Activated T-cell treated with anti-CD3 and anti-CD28 coated beads for 48 hours (primary cell): Measurements from ENCODE around the gene MINK1.
A peak's percentile ranks its signal among the peaks of the same experiment; 100 is the strongest.

ENCODE experiments used
- DNase-seq: peaks from one replicate; pipeline ENCODE4 v3.0.0-alpha.2; 2020; ENCODE audit warnings: low read depth

The MINK1 gene

DNA sequence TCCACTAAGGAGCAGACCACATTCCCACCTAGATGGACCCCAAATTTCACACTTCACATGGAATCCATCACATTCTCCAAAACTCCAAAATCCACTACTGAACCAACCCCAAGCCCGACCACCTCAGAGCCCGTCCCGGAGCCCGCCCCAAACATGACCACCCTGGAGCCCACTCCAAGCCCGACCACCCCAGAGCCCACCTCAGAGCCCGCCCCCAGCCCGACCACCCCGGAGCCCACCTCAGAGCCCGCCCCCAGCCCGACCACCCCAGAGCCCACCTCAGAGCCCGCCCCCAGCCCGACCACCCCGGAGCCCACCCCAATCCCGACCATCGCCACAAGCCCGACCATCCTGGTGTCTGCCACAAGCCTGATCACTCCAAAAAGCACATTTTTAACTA, 100.5 kb downstream of the MINK1 start:
- DNase-seq, result no peak

DNA sequence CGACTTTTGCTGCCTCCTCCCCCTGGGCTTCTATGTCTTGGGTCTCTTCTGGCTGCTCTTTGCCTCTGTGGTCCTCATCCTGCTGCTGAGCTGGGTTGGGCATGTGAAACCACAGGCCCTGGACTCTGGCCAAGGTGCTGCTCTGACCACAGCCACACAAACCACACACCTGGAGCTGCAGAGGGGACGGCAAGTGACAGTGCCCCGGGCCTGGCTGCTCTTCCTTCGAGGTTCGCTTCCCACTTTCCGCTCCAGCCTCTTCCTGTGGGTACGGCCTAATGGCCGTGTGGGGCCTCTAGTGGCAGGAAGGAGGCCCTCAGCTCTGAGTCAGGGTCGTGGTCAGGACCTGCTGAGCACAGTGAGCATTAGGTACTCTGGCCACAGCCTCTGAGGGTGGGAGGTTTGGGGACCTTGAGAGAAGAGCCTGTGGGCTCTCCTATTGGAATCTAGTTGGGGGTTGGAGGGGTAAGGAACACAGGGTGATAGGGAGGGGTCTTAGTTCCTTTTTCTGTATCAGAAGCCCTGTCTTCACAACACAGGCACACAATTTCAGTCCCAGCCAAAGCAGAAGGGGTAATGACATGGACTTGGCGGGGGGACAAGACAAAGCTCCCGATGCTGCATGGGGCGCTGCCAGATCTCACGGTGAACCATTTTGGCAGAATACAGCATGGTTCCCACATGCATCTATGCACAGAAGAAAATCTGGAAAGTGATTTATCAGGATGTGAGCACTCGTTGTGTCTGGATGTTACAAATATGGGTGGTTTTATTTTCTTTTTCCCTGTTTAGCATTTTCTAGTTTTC, 101.2 kb downstream of the MINK1 start:
- DNase-seq, result no peak

DNA sequence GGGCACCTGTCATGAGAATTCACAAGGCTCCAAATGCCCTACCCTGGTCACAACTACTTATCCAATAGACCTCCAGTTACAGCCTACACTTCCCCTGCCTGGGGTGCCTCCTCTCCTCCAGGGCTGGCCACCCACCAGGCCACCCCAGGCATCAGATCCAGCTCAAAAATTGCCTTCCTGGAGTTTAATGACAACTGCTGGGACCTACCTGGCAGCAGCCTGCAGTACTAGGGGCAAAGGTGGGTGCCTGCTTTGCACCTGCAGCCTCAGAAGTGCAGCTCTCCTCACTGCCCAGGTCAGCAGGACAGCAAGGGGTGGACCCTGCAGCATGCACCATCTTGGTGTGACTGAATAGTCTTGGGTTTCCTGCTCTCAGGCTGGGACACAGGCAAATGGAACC, 102.5 kb downstream of the MINK1 start:
- DNase-seq, result no peak

DNA sequence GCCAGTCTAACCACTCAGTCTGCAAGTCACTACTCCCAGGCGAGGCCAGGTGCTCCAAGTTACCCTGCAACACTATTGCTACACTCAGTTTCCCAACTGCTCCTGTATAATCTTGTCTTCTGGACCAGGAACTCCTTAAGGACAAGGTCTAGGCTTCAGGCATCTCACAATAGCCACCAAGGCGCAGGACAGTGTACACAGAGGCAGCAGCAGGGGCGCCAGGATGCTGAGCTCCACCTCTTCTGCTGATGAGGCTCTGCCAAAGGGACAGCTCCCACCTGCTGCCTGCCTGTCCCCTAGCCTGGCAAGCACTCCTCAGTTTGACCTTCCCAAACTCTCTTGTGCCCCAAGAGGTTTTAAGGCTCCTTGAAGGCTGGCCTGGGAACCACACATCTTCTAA, 103.3 kb downstream of the MINK1 start:
- no peak for DNase-seq

DNA sequence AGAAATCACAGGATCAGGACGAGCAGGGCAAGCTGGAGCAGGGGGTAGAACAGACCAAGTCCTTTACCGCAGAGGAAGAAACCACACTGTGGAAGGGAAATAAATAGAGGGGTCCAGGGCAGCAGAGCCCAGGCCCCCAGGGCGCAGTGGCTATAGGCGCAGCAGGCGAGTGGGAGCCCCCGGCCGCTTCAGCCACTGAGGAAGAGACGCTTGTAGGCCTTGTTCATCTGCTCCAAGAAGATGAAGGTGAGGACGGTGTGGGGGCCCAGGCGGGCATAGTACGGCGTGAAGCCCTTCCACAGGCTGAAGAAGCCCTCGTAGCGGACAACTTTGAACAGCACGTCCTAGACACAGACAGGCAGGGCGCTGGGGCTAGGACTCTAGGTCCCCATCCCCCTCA, 104.4 kb downstream of the MINK1 start:
- DNase-seq, result no peak

DNA sequence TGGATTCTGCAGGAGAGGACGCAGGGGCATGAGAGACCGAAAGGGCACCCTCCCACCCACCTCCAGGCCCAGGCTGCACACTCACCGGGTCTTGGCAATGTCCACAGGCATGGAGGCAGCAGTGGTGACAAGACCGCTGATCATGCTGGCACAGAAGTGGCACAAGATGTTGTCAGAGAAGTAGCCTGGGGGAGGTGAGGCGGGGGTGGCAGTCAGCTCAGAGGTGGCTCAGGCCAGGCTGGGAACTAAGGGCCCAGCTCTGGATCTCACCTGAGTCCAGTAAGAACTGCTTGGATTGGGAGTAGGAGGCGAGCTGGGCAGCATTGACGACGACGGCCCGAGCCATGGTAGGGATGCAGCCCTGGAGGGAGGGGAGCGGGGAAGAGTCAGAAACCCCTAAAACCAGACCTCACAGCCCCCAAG, 104.9 kb downstream of the MINK1 start:
- no peak for DNase-seq

DNA sequence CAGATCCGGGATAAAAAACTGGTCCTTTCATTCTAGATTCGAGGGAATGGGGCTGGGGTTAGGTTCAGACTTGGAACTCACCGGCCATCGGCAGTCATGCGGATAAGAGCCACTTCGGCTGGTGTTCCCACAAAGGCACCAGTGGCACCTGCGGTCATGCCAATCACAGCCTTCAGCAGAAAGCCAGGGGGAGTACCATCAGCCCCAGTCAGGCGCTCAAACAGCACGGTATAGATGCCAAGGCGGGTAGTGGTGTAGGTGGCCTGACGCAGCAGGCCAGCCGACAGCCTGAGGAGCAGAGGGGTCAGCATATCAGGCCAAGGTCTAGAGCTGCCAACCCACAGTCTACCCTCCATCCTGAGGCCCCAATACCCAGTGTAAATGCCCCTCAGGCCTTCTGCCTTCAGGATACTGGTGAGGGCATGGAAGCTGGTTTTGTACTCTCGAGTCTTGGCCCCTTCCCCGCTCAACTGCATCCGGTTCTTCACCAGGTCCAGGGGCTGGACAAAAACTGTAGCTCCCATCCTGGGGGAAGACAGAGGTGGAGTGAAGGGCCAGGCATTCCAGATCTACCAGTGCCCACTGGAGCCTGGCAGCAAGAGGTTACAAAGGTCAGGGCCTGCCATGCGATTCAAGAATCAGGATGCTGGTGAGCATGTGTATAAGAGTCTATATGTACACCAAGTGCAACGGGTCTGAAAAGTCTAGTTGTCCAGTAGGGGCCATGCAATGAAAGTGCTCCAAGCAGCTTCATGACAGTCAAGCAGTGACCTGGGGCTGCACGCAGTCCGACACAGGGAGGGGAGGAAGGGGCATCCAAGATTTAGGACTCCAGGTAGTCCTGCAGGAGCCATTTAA, 105.8 kb downstream of the MINK1 start:
- DNase-seq, result no peak

DNA sequence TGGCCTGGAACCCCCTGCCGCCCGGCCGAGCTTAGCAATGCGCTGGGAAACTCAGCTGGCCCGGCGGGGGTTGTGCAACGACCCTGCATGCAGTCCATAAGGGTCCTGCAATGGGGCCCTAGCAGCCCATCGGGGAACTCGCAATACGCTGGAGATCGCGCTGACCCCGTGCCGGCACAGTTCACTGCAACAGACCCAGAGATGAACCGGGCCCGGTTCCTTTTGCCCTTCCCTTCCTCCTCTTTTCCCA, 106.3 kb downstream of the MINK1 start:
- no peak for DNase-seq

DNA sequence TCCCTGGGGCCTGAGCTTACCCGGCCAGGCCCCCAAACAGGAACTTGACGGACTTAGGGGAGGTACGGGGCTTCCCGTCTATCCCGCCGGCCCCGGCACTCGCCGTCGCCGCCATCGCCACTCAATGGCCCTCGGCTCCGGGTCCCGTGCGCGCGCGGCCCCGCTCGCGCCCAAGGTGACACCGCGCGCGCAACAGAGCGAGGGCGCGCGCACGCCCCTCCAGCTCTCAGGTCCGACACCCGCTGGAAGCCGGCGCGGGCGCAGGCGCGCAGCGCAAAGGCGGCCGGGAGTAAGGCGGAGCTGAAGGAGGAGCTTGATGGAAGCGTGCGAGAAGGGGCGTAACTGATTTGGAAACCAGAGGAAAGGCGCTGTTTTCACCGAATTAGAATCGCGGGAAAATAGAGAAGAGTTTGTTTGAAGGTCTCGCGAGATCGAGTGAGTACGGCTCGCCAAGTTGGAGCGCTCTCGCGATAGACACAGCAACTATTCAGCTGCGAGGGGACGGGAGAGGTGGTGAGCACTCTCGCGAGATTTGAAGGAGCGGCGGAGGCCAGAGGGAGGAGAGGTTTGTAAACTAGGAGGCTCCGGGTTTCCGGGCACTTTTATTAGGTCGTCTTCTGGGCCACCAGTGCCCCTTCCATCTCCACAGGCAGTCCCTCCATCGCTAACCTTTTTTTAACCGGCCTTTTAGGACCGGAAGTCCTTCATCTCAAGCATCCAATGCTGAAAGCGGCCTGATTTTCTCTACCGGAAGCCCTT, 106.8 kb downstream of the MINK1 start, which contains the start of the genes RNF167 and SLC25A11:
Gene RNF167, plus strand, starts transcription at position 473 of the 759 bp plus-strand sequence. CDS start 642 bp downstream, outside the sequence.
Gene SLC25A11, minus strand, starts transcription at position 251 of the 759 bp plus-strand sequence. Its CDS starts 136 bp downstream, at position 115.
- DNase-seq, result peak; percentile 97

DNA sequence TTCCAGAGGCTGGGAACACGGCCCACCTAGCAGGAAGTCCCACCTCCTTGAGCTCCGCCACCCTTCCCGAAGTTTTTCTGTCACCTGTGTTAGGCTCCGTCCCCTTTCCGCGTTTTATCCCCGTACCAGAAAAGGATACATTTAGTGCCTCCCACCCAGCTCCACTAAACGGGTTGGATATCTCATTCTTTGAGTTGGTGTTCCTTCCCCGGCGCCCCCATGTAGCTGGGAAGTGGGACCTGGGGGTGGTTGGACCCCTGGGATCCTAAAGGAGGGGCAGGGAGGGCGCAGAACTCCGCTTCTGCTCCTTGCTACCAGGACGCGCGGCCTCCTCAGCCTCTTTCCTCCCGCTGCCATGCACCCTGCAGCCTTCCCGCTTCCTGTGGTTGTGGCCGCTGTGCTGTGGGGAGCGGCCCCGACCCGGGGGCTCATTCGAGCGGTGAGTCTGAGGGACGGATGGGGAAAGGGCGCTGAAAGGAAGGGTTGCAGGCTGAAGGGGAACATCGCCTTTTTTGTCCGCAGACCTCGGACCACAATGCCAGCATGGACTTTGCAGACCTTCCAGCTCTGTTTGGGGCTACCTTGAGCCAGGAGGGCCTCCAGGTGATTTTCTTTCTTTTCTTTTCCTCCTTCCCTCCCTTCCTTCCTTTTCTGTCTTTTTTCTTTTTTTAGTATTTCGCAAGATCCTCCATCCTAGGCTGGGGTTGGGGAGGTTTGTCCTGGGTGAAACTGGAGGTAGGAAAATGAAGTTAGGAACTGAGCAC, 107.6 kb downstream of the MINK1 start:
- peak; percentile 43 for DNase-seq

DNA sequence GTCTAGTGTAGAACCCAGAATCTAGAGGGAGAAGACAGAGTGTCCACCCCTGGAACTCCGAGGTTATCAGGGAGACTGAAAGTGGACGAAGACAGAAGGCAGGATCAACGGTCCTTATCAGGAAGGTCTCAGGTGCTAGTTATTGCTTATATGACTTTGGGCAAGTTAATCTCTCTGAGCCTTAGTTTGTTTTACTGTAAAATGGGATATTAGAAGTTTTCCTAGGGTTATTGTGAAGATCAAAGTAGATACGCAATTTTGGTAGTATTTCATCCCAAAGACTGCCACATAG, 108.1 kb downstream of the MINK1 start:
- no peak for DNase-seq

DNA sequence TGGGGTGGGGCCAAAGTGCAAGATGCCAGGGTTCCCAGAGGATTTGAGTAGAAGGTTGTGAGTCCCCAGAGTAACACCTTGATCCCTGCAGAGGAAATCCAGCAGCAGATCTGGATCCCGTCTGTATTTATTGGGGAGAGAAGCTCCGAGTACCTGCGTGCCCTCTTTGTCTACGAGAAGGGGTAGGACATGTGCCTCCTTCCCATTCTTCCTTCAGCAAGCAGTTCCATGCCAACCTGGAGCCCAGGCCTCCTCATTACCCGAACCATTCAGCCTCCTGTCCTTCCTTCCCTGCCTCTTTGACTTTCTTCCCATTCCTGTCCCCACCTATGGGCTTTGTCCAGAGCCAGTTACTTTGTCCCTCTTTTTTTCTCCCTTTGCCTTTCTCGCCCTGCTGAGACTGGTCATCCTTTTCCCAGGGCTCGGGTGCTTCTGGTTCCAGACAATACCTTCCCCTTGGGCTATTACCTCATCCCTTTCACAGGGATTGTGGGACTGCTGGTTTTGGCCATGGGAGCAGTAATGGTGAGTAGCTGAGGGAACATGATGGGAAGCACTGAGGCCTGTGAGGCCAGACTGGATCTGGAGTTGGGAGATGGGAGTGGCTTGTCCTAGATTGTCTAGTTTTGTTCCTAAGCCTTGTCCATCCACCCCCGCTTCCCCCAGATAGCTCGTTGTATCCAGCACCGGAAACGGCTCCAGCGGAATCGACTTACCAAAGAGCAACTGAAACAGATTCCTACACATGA, 109.8 kb downstream of the MINK1 start:
- DNase-seq, result no peak

DNA sequence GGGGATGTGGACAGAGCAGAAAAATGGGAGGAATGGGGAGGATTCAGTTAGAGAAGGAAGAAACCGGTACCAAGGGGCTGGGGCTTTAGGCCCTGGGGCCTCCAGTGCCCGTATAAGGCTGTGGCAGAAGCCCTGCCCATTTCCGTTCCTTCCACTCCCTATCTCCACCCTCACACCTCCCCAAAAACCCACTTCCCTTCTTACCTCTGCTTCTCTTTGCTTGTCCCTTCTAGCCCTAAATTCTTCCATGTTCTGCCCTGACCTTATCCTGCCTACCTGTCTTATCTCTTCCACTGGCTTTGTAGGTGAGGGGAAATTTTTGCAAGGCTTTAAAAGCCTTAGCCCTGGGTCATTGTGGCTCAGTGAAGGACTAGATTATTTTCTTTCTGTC, 111.0 kb downstream of the MINK1 start:
- DNase-seq, result peak; percentile 42

DNA sequence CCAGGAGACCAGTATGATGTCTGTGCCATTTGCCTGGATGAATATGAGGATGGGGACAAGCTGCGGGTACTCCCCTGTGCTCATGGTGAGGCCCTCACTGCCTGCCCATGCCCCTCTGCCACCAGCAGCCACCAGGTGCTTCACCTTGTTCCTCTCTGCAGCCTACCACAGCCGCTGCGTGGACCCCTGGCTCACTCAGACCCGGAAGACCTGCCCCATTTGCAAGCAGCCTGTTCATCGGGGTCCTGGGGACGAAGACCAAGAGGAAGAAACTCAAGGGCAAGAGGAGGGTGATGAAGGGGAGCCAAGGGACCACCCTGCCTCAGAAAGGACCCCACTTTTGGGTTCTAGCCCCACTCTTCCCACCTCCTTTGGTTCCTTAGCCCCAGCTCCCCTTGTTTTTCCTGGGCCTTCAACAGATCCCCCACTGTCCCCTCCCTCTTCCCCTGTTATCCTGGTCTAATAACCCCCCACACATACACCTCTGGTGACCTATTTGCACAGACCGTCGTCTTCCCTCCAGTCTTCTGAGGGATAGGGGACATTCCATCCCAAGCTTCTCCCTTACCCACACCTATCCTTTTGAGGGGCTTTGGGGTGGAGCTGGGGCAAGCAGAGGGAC, 111.5 kb downstream of the MINK1 start:
- DNase-seq, result peak; percentile 44

DNA sequence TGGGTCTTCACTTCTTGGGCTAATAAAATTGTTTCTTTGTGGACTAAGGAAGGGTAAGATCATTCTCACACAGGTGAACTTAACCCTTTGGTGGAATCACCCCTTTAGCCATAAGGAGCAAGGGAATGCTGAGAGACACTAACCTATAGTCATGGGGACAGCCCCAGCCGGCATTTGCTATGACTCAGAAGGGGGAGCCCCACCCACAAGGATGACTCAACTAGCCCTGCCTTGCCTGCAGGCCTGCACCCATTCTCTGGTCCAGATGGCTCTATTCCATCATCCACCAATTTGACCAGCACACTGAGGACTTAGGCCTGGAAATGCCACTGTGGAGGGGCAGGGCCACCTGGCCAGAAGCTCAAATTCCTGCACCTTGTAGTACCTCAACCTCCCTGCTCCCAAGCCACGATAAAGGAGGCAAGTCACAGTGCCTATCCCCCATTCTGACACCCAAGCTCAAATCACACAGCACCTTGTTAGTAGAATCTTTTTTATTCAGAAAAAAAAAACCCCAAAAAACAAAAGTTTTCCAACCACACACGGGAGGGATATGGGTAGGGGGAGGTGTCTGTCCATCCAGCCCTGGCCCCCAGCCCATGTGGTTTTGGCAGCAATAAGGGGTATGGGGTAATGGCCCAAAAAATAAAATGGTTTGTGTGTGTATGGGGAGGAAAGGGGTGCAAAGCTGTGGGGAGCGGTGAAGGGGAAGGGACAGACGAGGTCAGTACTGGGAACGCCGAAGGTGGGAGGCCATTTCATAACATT, 112.2 kb downstream of the MINK1 start:
- peak; percentile 80 for DNase-seq

DNA sequence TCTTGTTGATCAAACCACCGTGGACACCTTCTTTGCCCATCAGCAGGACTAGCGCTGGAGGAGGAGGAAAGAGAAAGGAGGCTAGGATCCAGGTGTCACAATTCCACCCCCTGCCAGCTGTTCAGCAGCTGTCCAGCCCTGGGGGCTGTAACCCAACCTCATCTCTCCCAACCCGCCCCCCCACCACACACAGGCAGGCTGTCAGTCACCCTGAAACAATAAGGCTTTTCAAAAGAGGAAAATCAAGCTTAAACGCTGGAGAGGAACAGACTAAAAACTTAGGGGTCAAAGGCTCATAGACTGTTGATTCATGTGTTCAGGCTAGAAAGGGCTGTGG, 112.8 kb downstream of the MINK1 start:
- no peak for DNase-seq

DNA sequence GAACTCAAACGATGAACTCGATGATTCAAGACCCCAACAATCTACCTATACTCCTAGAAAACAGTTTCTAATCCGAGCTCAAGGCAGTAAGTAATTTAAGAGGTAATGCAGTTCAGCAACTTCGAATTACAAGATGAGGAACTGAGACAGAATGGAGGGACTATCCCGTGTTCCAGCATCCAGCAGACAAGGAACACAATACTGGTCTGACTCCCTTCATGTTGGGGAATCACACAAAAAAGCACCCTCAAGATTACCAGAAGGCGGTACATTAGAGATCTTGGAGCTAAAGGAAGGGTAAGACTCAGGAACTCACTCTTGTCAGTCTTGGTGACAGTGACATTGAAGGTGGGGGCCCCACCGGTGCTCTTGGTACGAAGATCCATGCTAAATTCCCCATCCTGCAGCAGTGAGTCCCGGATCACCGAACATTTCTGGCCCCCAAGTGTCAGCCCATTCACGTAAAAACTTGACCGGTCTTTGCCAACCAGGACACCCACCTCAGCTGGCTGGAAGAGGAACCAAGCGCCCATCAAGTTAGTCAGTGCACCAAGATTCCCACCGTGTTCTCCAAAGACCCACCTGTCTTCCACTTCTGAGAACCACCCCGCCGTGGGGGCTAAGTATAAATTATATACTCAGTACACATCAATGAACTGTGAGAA, 113.3 kb downstream of the MINK1 start:
- no peak for DNase-seq

DNA sequence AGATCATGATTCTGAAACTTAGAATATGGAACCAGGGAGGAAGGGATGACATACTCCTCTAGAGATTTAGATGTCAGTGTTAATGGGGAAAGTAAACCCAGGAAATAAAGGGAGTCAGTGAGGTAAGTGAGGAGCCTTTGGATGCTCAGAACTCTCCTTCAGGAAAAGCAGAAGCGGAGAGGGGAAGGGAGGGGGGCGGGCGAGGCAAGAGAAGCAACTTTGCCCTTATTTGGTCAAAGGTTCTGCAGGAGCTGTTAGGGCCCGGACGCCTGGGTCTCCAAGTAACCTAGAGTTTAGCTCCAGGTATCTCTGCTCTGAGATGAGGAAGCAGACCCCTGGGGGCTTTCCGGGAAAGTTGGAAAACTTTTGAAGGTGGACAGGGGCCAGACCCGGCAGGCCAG, 113.9 kb downstream of the MINK1 start:
- DNase-seq, result no peak
